Lower lobe of right lung (tissue), 2 donors: ENCODE measurements around the gene MUC20. TPM values are rescaled to one million over a fixed set of nuclear protein-coding genes. Genes with fewer than 3 reads are reported as not detected.

ENCODE experiments used
- ATAC-seq, 2 donors: fragments of 200-7000 bp; cut with Tn5 transposase; one replicate each; pipeline ENCODE4 v1.9.1; 2020 to 2022; ENCODE audit warnings: mild to moderate bottlenecking in 2 of 2, moderate library complexity in 2 of 2
- DNase-seq: peaks from one replicate; pipeline ENCODE4 v3.0.0-alpha.2; 2020
- H3K27ac ChIP-seq: fragments of 200-600 bp; one replicate; pipeline ENCODE4 v1.8.0; 2022
- H3K27me3 ChIP-seq: fragments of 200-600 bp; one replicate; pipeline ENCODE4 v1.8.0; 2022; ENCODE audit warnings: low read depth
- H3K36me3 ChIP-seq: fragments of 200-600 bp; one replicate; pipeline ENCODE4 v1.8.0; 2022; ENCODE audit warnings: mild to moderate bottlenecking
- H3K4me1 ChIP-seq: fragments of 200-600 bp; one replicate; pipeline ENCODE4 v1.8.0; 2022
- H3K4me3 ChIP-seq: fragments of 200-600 bp; one replicate; pipeline ENCODE4 v1.8.0; 2022; ENCODE audit warnings: mild to moderate bottlenecking
- H3K9me3 ChIP-seq: fragments of 200-600 bp; one replicate; pipeline ENCODE4 v1.8.0; 2022
- intact Hi-C: fragments of 100-400 bp; cut with DNase I; formaldehyde crosslinking; loops from one replicate; pipeline ENCODE4 v1.11.0; 2022
- total RNA-seq: library from RNA; stranded (reverse); fragmentation: NEBNext Ultra II Directional; extraction: Animal tissue kit (Norgen Biotek cat#: 25700); gene quantifications from one replicate; pipeline ENCODE4 v1.2.1, GENCODE V29; 2021
- TF ChIP-seq, protein P1 (sequence below): fragments of 200-600 bp; IDR thresholded peaks from one replicate; pipeline ENCODE4 v1.8.0; 2022; ENCODE audit warnings: antibody characterized with exemption, mild to moderate bottlenecking
- donor health status: DM: no; HTN: yes; CAD: no; lungs with severe emphysema.

The MUC20 gene
- total RNA-seq, 1 donor from 2014 or later = 14.3 TPM

DNA sequence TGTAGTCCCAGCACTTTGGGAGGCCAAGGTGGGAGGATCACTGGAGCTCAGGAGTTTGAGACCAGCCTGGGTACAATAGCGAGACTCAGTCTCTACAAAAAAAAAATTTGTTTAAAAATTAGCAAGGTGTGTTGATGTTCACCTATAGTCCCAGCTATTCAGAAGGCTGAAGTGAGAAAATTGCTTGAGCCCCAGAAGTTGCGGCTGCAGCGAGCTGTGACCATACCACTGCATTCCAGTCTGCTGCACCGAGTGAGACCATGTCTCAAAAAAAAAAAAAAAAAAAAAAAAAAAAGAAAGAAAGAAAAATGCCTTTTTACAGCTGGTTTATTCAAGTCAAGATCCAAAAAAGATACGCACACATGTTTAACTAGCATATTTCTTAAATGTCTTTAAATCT is 17.0 kb upstream of the MUC20 start:
- Histone ChIP-seq H3K27me3 (no peaks in the 10 kb centered on the region), H3K27ac (no peak overlapping the region), H3K36me3 (peaks cover 8% of the 10 kb centered on the region), H3K9me3 (no peaks in the 10 kb centered on the region), H3K4me1 (no peaks in the 10 kb centered on the region), H3K4me3 (no peak overlapping the region)
- DNase-seq = no peak
- TF ChIP-seq, protein P1, sequence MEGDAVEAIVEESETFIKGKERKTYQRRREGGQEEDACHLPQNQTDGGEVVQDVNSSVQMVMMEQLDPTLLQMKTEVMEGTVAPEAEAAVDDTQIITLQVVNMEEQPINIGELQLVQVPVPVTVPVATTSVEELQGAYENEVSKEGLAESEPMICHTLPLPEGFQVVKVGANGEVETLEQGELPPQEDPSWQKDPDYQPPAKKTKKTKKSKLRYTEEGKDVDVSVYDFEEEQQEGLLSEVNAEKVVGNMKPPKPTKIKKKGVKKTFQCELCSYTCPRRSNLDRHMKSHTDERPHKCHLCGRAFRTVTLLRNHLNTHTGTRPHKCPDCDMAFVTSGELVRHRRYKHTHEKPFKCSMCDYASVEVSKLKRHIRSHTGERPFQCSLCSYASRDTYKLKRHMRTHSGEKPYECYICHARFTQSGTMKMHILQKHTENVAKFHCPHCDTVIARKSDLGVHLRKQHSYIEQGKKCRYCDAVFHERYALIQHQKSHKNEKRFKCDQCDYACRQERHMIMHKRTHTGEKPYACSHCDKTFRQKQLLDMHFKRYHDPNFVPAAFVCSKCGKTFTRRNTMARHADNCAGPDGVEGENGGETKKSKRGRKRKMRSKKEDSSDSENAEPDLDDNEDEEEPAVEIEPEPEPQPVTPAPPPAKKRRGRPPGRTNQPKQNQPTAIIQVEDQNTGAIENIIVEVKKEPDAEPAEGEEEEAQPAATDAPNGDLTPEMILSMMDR = no peak
- intact Hi-C loops = no loop called here
- ATAC-seq = no peak

DNA sequence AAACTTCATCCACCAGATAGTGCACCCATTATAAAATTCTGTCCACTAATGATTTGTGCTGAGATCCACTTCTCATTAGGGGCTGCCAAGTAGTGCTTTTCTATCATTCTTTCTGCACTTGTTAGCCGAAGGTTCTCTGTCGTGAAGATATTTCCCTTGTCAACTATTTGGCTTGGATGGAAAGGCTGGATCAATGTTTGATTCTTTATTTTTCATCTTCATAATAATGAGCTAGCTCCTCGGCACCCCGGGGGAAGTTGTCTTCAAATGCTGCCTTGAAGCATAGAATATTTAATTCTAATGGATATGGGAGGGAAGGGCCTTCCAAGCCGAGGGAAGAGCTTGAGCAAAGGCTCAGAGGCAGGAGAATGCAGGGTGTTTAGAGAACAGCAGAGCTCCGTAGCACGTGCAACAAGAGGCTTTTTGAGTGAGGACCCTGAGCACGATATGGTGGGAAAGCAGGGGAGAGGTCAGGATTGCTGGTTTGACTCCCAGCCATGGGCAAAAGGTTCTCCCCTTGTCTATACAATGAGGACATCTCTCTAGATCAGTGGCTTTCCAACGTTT is 16.3 kb upstream of the MUC20 start:
- H3K9me3 ChIP-seq = no peaks in the 10 kb centered on the region
- H3K4me3 ChIP-seq = no peak overlapping the region
- no peaks in the 10 kb centered on the region for H3K27me3 ChIP-seq
- DNase-seq (no peak), ATAC-seq (no peak)
- H3K36me3 ChIP-seq = peaks cover 14% of the 10 kb centered on the region
- H3K4me1 ChIP-seq = no peaks in the 10 kb centered on the region
- no peak overlapping the region for H3K27ac ChIP-seq
- TF ChIP-seq, protein P1 = no peak
- intact Hi-C loops = no loop called here

DNA sequence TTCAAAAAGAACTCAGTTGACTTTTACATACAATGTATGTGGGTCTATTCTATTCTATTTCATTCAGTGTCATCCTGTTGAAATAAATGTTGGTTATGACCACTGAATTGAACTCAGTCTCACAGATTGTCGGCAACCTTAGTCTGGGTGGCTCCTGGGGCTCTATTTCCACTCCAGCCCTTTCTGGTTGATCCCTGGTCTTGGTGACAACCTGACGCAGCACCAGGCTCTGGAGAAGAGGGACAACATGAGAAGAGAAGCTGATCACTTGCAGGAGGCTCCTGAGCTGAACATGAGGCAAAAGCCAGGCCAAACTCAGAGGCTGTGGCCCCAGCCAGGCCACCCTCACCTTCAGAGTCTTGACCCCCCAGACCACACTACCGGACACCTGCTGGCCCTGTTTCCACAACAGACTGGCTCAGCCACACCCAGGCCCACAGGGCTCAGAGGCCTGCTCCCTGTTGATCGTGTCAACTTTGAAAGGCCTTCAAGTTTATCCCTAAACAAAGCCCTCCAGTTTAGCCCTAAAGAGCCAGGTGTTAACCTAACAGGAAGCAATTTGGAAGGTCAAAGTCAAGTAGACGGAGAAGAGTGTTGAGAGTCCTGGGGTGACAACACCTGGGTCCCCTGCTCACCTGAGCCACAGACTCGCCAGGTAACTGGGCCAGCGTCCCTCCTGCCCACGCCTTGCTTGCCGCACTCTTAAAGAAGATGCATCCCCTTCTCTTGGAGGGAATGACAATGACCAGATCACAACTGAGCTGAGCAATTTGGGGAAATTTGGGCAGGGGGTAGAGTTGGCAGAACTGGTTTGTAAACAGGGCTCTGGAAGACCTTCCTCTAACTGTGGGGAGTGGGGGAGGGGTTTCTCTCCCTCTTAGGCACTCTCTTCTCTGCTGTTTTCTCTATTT is 15.4 kb upstream of the MUC20 start:
- ATAC-seq = peak in 1 of 2 donors; percentile 20
- H3K36me3 ChIP-seq = peaks cover 19% of the 10 kb centered on the region
- intact Hi-C loops = no loop called here
- H3K4me1 ChIP-seq = no peaks in the 10 kb centered on the region
- no peak for DNase-seq
- H3K4me3 ChIP-seq = no peak overlapping the region
- H3K9me3 ChIP-seq = no peaks in the 10 kb centered on the region
- TF ChIP-seq, protein P1 = no peak
- no peak overlapping the region for H3K27ac ChIP-seq
- H3K27me3 ChIP-seq = no peaks in the 10 kb centered on the region

DNA sequence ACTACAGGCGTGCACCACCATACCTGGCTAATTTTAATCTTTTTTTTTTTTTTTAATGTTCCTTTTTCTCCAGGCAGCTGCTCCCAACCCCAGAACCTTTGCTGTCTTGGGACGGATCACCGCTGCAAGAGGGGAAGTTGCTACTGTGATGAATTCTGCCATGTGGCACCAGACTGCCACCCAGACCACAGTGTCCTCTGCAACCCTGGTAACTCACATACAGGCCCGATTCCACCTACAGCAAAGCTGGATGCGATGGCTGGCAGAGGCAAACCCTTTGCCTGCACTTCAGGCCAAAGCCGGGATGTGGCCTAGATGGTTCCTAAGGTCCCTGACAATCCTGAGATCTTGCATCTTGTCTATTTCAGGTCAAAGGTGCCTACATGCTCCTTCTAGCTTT is 12.7 kb upstream of the MUC20 start:
- no peaks in the 10 kb centered on the region for H3K27me3 ChIP-seq
- peaks cover 31% of the 10 kb centered on the region for H3K36me3 ChIP-seq
- intact Hi-C loops = no loop called here
- H3K4me1 ChIP-seq = no peaks in the 10 kb centered on the region
- ATAC-seq = peak in 1 of 2 donors; percentile 12
- DNase-seq = no peak
- TF ChIP-seq, protein P1 = no peak
- H3K9me3 ChIP-seq = no peaks in the 10 kb centered on the region
- no peak overlapping the region for H3K4me3 ChIP-seq
- H3K27ac ChIP-seq = no peak overlapping the region

DNA sequence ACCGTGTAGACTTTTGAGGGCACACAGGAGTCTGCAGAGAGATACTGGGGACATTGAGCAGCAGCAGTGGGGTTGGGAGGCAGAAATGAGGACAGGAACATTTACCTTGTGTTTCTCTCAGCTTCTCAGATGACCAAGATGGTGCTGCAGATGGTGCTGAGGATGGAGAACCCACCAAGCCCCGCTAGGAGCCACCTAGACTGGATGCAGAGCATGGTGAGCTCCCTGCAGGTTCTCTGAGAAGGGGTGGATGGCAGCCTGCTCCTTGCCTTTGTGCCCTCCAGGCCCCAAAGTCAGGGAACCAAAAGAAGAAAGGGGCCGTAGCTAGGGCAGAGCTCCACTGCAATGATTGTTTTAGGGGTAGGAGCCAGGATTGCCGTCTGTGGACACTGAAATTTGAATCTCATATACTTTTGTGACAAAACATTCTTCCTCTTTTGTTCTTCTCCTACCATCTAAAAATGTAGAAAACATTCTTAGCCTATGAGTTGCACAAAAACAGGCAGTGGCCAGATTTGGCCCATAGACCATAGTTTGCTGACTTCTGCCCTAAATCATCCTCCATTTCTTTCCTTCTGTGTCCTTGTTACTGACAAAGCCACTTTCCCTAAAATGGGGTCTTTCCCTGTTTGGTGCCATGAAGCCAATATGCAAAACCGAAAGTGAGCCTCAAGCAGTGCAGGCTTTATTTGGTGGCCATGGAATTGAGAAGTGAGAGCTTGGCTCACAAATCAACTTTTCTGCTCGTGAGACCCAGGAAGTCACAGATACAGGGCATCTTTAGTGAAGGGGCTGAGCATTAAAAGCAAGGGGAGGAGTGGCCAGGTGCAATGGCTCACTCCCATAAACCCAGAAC is 11.9 kb upstream of the MUC20 start:
- H3K27me3 ChIP-seq = no peaks in the 10 kb centered on the region
- intact Hi-C loops = no loop called here
- ATAC-seq = peak in 1 of 2 donors; percentile 28
- no peak for DNase-seq
- peaks cover 31% of the 10 kb centered on the region for H3K36me3 ChIP-seq
- H3K27ac ChIP-seq = no peak overlapping the region
- no peaks in the 10 kb centered on the region for H3K9me3 ChIP-seq
- H3K4me3 ChIP-seq = no peak overlapping the region
- TF ChIP-seq, protein P1 = no peak
- H3K4me1 ChIP-seq = no peaks in the 10 kb centered on the region
